ENCODE results near the gene COL20A1. TPM values are rescaled to one million over a fixed set of nuclear protein-coding genes. Genes with fewer than 3 reads are reported as not detected.
A peak's percentile ranks its signal among the peaks of the same experiment; 100 is the strongest.

Gene COL20A1
- total RNA-seq, 2 donors from 2014 or later: not detected

- WGBS, 2 donors: 47 to 49% methylated on average over 4 to 14 of the region's 14 CpGs
- Histone ChIP-seq H3K36me3 (replicated peaks in 1 of 2; ENCODE audit: insufficient read depth in 1 of 2, low read depth in 2 of 2) (no peaks in the 10 kb centered on the region), H3K27me3 (no peaks in the 10 kb centered on the region), H3K4me3 (no peak overlapping the region), H3K9me3 (no peaks in the 10 kb centered on the region), H3K4me1 (no peaks in the 10 kb centered on the region), H3K27ac (no peak overlapping the region)
- intact Hi-C loops (cut with DNase I): no loop called here
- DNase-seq (peak in 3 of 4 donors; percentile 2 to 6 (median 5)), ATAC-seq (no peak)
- TF ChIP-seq POLR2A (IDR thresholded peaks at IDR 0.05) (no peak), CTCF (IDR thresholded peaks at IDR 0.05) (no peak)
Measured at GRCh38 chr20:63316502-63316921, 23.5 kb downstream of the COL20A1 start.

GRCh38 chr20:63317061-63317460, 24.1 kb downstream of the COL20A1 start:
- Histone ChIP-seq H3K36me3 (replicated peaks in 1 of 2; ENCODE audit: insufficient read depth in 1 of 2, low read depth in 2 of 2) (no peaks in the 10 kb centered on the region), H3K27me3 (no peaks in the 10 kb centered on the region), H3K4me1 (no peaks in the 10 kb centered on the region), H3K27ac (no peak overlapping the region), H3K9me3 (no peaks in the 10 kb centered on the region), H3K4me3 (no peak overlapping the region)
- no peak for ATAC-seq
- DNase-seq: no peak
- TF ChIP-seq CTCF (IDR thresholded peaks at IDR 0.05): no peak
- TF ChIP-seq POLR2A (IDR thresholded peaks at IDR 0.05): no peak
- intact Hi-C loops (cut with DNase I): no loop called here
- WGBS, 2 donors: 77 to 85% methylated on average over 6 of the region's 6 CpGs

- intact Hi-C loops (cut with DNase I): no loop called here
- Histone ChIP-seq H3K36me3 (replicated peaks in 1 of 2; ENCODE audit: insufficient read depth in 1 of 2, low read depth in 2 of 2) (no peaks in the 10 kb centered on the region), H3K9me3 (no peaks in the 10 kb centered on the region), H3K4me1 (no peaks in the 10 kb centered on the region), H3K27me3 (no peaks in the 10 kb centered on the region), H3K4me3 (no peak overlapping the region), H3K27ac (no peak overlapping the region)
- ATAC-seq: no peak
- TF ChIP-seq CTCF (IDR thresholded peaks at IDR 0.05) (no peak), POLR2A (IDR thresholded peaks at IDR 0.05) (no peak)
- 65 to 67% methylated on average over 15 to 18 of the region's 18 CpGs for WGBS, 2 donors
- DNase-seq: peak in 2 of 4 donors; percentile 1 to 7
Measured at GRCh38 chr20:63317601-63318291, 24.8 kb downstream of the COL20A1 start.

GRCh38 chr20:63318391-63319163, 25.6 kb downstream of the COL20A1 start:
- ATAC-seq: no peak

More at GRCh38 chr20:63318391-63319163, 25.6 kb downstream of the COL20A1 start:
- 78 to 100% methylated on average over 2 to 24 of the region's 24 CpGs for WGBS, 2 donors
- intact Hi-C loops (cut with DNase I): no loop called here
- no peak overlapping the region for H3K4me3 ChIP-seq
- no peaks in the 10 kb centered on the region for H3K4me1 ChIP-seq
- no peaks in the 10 kb centered on the region for H3K27me3 ChIP-seq
- no peak overlapping the region for H3K27ac ChIP-seq
- H3K9me3 ChIP-seq: no peaks in the 10 kb centered on the region
- TF ChIP-seq POLR2A (IDR thresholded peaks at IDR 0.05) (no peak), CTCF (IDR thresholded peaks at IDR 0.05) (no peak)
- no peaks in the 10 kb centered on the region for H3K36me3 ChIP-seq (replicated peaks in 1 of 2; ENCODE audit: insufficient read depth in 1 of 2, low read depth in 2 of 2)
- DNase-seq: peak in 2 of 4 donors; percentile 2 to 7
